Measurements from ENCODE around the gene USP34. TPM values are rescaled to one million over a fixed set of nuclear protein-coding genes. Genes with fewer than 3 reads are reported as not detected.

USP34 gene
- total and polyA plus RNA-seq, 9 of the 15 experiments (the other 6 are each of a cell fraction or from before 2014, with no cell fraction given): 19.8 to 108 (median 67.8) TPM

GRCh38 chr2:61356261-61356957, 114.5 kb downstream of the USP34 start (continued):
- no peak for TF ChIP-seq DEAF1 (CRISPR knock-in tag; IDR thresholded peaks at IDR 0.05)
- no peak for TF ChIP-seq ZNF280B (CRISPR knock-in tag; IDR thresholded peaks at IDR 0.05)
- no peak for TF ChIP-seq ZFPM2 (CRISPR knock-in tag; IDR thresholded peaks at IDR 0.05)

- WGBS (ENCODE audit: insufficient coverage, low coverage, missing lambda C conversion rate): 92% methylated on average over 4 of the region's 4 CpGs
- ChIA-PET POLR2A (no interaction called here), CTCF (ENCODE audit: low intra/inter-chr PET ratio) (no interaction called here)
- H3K36me3 ChIP-seq (ENCODE audit: control insufficient read depth, insufficient read depth, low read length): peaks cover 42% of the 10 kb centered on the region
- H3K9me3 ChIP-seq (replicated peaks; ENCODE audit: control insufficient read depth, insufficient read depth, low read depth, low read length): peaks cover 10% of the 10 kb centered on the region
- H3K9me1 ChIP-seq (ENCODE audit: control insufficient read depth, insufficient read depth, low read length): no peaks in the 10 kb centered on the region
- ATAC-seq: no peak
- no peak for DNase-seq (ENCODE audit: extremely low read depth in 1 of 4, low spot score in 3 of 4)
- no peak for FAIRE-seq
- H3K9ac ChIP-seq (ENCODE audit: insufficient read depth in 1 of 2, low read depth in 2 of 2, low read length in 2 of 2): no peak overlapping the region
- no peaks in the 10 kb centered on the region for H4K20me1 ChIP-seq (replicated peaks; ENCODE audit: control insufficient read depth, insufficient read depth, low read length)
- H3K27ac ChIP-seq (ENCODE audit: extremely low read depth, low read depth, low read length): no peak overlapping the region
- H3K4me1 ChIP-seq (replicated peaks in 1 of 2; ENCODE audit: control insufficient read depth in 2 of 2, insufficient read depth in 2 of 2, low read length in 2 of 2): no peaks in the 10 kb centered on the region; a peak in 2 of 5 replicates
- H2AFZ ChIP-seq (ENCODE audit: low read depth, low read length): no peak overlapping the region
- no peak overlapping the region for H3K4me2 ChIP-seq (ENCODE audit: insufficient read depth, low read length)
- in situ Hi-C loops (cut with MboI): no loop called here
- peaks cover 62% of the 10 kb centered on the region for H3K79me2 ChIP-seq (ENCODE audit: control insufficient read depth, insufficient read depth, low read length)
- intact Hi-C loops (cut with micrococcal nuclease): no loop called here
- no peak overlapping the region for H3K4me3 ChIP-seq
- no TSS peak for BruUV-seq (replicated peaks)
- H3K27me3 ChIP-seq (ENCODE audit: control insufficient read depth in 2 of 2, insufficient read depth in 2 of 2, low read length in 2 of 2): no peaks in the 10 kb centered on the region; a peak in 1 of 5 replicates
- TF ChIP-seq PRMT5 (CRISPR knock-in tag; IDR thresholded peaks at IDR 0.05): no peak
- no peak for TF ChIP-seq ATF3 (IDR thresholded peaks at IDR 0.05)
- TF ChIP-seq ATF3 (CRISPR knock-in tag; conservative IDR thresholded peaks at IDR 0.05): no peak
- no peak for TF ChIP-seq ZKSCAN3 (CRISPR knock-in tag; IDR thresholded peaks at IDR 0.05)
- TF ChIP-seq MCM7 (IDR thresholded peaks at IDR 0.05): no peak
- no peak for TF ChIP-seq RBBP5 (IDR thresholded peaks at IDR 0.05; ENCODE audit: borderline replicate concordance, insufficient read depth, low read length, poor library complexity, severe bottlenecking)
- no peak for TF ChIP-seq ZSCAN32 (CRISPR knock-in tag; IDR thresholded peaks at IDR 0.05)
- TF ChIP-seq MYNN (IDR thresholded peaks at IDR 0.05): no peak
- TF ChIP-seq MYNN (CRISPR knock-in tag; IDR thresholded peaks at IDR 0.05): no peak
- no peak for TF ChIP-seq ZNF766 (CRISPR knock-in tag; conservative IDR thresholded peaks at IDR 0.05)
- TF ChIP-seq FOXK1 (CRISPR knock-in tag; IDR thresholded peaks at IDR 0.05; ENCODE audit: borderline replicate concordance): no peak
- TF ChIP-seq ID3 (CRISPR knock-in tag; IDR thresholded peaks at IDR 0.05): no peak
- TF ChIP-seq ID3 (tag; IDR thresholded peaks at IDR 0.05): no peak
- no peak for TF ChIP-seq RHOXF2B (CRISPR knock-in tag; conservative IDR thresholded peaks at IDR 0.05)
Observed at GRCh38 chr2:61354543-61355197, 116.2 kb downstream of the USP34 start.

Data from K562 (cell line).